Measurements from ENCODE around the gene USP28.
"Not testable (repeated sequence)": the region's sequence is repeated elsewhere in the genome, so short reads cannot be mapped to it uniquely, and the experiment has no call there.

Gene USP28

GRCh38 chr11:113773416-113774173, 101.8 kb downstream of the USP28 start, which contains the start of gene ZW10:
Gene ZW10, minus strand, starts transcription at chr11:113773692. Its CDS starts 26 bp downstream, at chr11:113773666.
- peak; percentile 83 to 87 for DNase-seq (ENCODE audit: low read depth in 2 of 2)

- DNase-seq (ENCODE audit: low read depth in 2 of 2), result peak in 1 of 2 donors; percentile 4
Observed at GRCh38 chr11:113773092-113773415, 102.3 kb downstream of the USP28 start.

GRCh38 chr11:113771964-113772363, 103.4 kb downstream of the USP28 start:
- DNase-seq (ENCODE audit: low read depth in 2 of 2), result no peak

GRCh38 chr11:113764527-113765219, 110.7 kb downstream of the USP28 start:
- DNase-seq (ENCODE audit: low read depth in 2 of 2), result no peak

- DNase-seq (ENCODE audit: low read depth in 2 of 2), result not testable (repeated sequence)
Observed at GRCh38 chr11:113763040-113763439, 112.3 kb downstream of the USP28 start.

GRCh38 chr11:113760241-113760640, 115.1 kb downstream of the USP28 start:
- DNase-seq (ENCODE audit: low read depth in 2 of 2), result no peak

- DNase-seq (ENCODE audit: low read depth in 2 of 2), result no peak
Observed at GRCh38 chr11:113752932-113753331, 122.4 kb downstream of the USP28 start.
